HCT116 (cell line): ENCODE measurements around the gene RFTN1. TPM values are rescaled to one million over a fixed set of nuclear protein-coding genes. Genes with fewer than 3 reads are reported as not detected.

ENCODE experiments used
- ATAC-seq: fragments of 200-7000 bp; cut with Tn5 transposase; 2 replicates; pipeline ENCODE4 v1.9.1; 2020; ENCODE audit warnings: mild to moderate bottlenecking, moderate library complexity
- BruUV-seq: library from RNA; stranded (reverse); fragments of 400-500 nt; replicated peaks from 2 replicates; lab custom pipeline; 2021; lab: Mats Ljungman, UMichigan
- CTCF ChIA-PET: fragments of 300-600 bp; sonication (Branson Sonifier 250); formaldehyde crosslinking; loops from one replicate; lab custom pipeline; 2021; ENCODE audit warnings: antibody characterized with exemption; lab: Charles Lee
- POLR2A ChIA-PET: fragments of 300-600, 350-600 bp; sonication (Branson Sonifier 250); formaldehyde crosslinking; loops from one replicate; lab custom pipeline; 2021; ENCODE audit warnings: antibody characterized with exemption; lab: Charles Lee
- RAD21 ChIA-PET, 2 experiments: fragments of 300-600 bp; sonication (Branson Sonifier 250); formaldehyde crosslinking; loops; one replicate each; lab custom pipeline; 2023; ENCODE audit warnings: low total read pairs in 2 of 2; ENCODE audit not compliant: uncharacterized antibody in 2 of 2, unreplicated experiment in 2 of 2, low non-redundant PET in 1 of 2; lab: Charles Lee
- DNase-seq: peaks from one replicate; pipeline ENCODE4 v3.0.0-alpha.2; 2010; ENCODE audit warnings: low read depth, low spot score
- H2AFZ ChIP-seq: fragments of 200-600 bp; shearing (Covaris generic), sonication (generic); 2 replicates; pipeline ENCODE4 v1.6.1; 2017; ENCODE audit warnings: low read depth, mixed run types, mixed read lengths, antibody characterized with exemption, low read length; ENCODE audit not compliant: poor library complexity, severe bottlenecking
- H3K27ac ChIP-seq: 2 replicates; pipeline ENCODE4 v1.5.1; 2012; ENCODE audit warnings: low read depth, low read length
- H3K27me3 ChIP-seq: fragments of 200-600 bp; sonication (generic); 2 replicates; pipeline ENCODE4 v1.6.1; 2016; ENCODE audit warnings: mixed run types, low read length, mixed read lengths; ENCODE audit not compliant: insufficient read depth
- H3K36me3 ChIP-seq, 2 experiments: fragments of 200-500 bp in 1 of 2; fragments of 200-600 bp in 1 of 2; sonication (Bioruptor generic) in 1 of 2; sonication (generic) in 1 of 2; 2 replicates each; pipeline versions ENCODE4 v1.5.1 to v1.6.1; 2014 to 2016; ENCODE audit warnings: low read length in 2 of 2, inconsistent platforms in 1 of 2, mixed read lengths in 1 of 2, mixed run types in 1 of 2; ENCODE audit not compliant: insufficient read depth in 2 of 2, control insufficient read depth in 1 of 2
- H3K4me1 ChIP-seq, 2 experiments: fragments of 200-600 bp in 1 of 2; sonication (generic) in 1 of 2; 2 replicates each; pipeline versions ENCODE4 v1.5.1 to v1.6.1; 2012 to 2017; ENCODE audit warnings: low read length in 2 of 2, inconsistent platforms in 1 of 2, mild to moderate bottlenecking in 1 of 2, mixed read lengths in 1 of 2, mixed run types in 1 of 2, moderate library complexity in 1 of 2; ENCODE audit not compliant: insufficient read depth in 2 of 2, control insufficient read depth in 1 of 2
- H3K4me2 ChIP-seq: fragments of 200-600 bp; sonication (generic); 2 replicates; pipeline ENCODE4 v1.6.1; 2017; ENCODE audit warnings: mixed run types, low read length, mixed read lengths
- H3K4me3 ChIP-seq, 2 experiments: fragments of 200-600 bp in 1 of 2; sonication (generic) in 1 of 2; replicated peaks in 1 of 2; 2 replicates each; pipeline ENCODE4 v1.5.1; 2011 to 2016; ENCODE audit warnings: low read length in 2 of 2, control low read depth in 1 of 2, low read depth in 1 of 2, mild to moderate bottlenecking in 1 of 2, mixed read lengths in 1 of 2, mixed run types in 1 of 2
- H3K79me2 ChIP-seq: fragments of 200-600 bp; sonication (generic); 2 replicates; pipeline ENCODE4 v1.6.1; 2017; ENCODE audit warnings: mild to moderate bottlenecking, mixed run types, low read length, moderate library complexity, mixed read lengths; ENCODE audit not compliant: insufficient read depth
- H3K9ac ChIP-seq: fragments of 200-600 bp; sonication (generic); 2 replicates; pipeline ENCODE4 v1.6.1; 2016; ENCODE audit warnings: low read length, mixed read lengths
- H3K9me2 ChIP-seq: fragments of 200-600 bp; sonication (generic), shearing (Covaris generic); 2 replicates; pipeline ENCODE4 v1.6.1; 2017; ENCODE audit warnings: mixed run types, mild to moderate bottlenecking, moderate library complexity; ENCODE audit not compliant: insufficient read depth
- H3K9me3 ChIP-seq, 2 experiments: fragments of 200-500 bp in 1 of 2; fragments of 200-600 bp in 1 of 2; sonication (Bioruptor generic) in 1 of 2; sonication (generic) in 1 of 2; 2 replicates each; pipeline ENCODE4 v1.6.1; 2014 to 2017; ENCODE audit warnings: low read length in 2 of 2, mixed read lengths in 2 of 2, inconsistent platforms in 1 of 2, low read depth in 1 of 2, mild to moderate bottlenecking in 1 of 2, mixed run types in 1 of 2, moderate library complexity in 1 of 2; ENCODE audit not compliant: control insufficient read depth in 1 of 2, insufficient read depth in 1 of 2
- H4K20me1 ChIP-seq: fragments of 200-600 bp; sonication (generic), shearing (Covaris generic); 2 replicates; pipeline ENCODE4 v1.6.1; 2017; ENCODE audit warnings: mixed run types, mild to moderate bottlenecking, moderate library complexity; ENCODE audit not compliant: insufficient read depth
- ATF3 ChIP-seq: IDR thresholded peaks from 2 replicates; pipeline ENCODE4 v1.6.1; 2012
- CEBPB ChIP-seq: IDR thresholded peaks from 2 replicates; pipeline ENCODE4 v1.6.1; 2012; ENCODE audit warnings: low read depth
- ELF1 ChIP-seq: IDR thresholded peaks from 2 replicates; pipeline ENCODE4 v1.6.1; 2012; ENCODE audit warnings: low read depth, borderline replicate concordance
- EZH2 ChIP-seq: fragments of 200-600 bp; sonication (generic); IDR thresholded peaks from 2 replicates; pipeline ENCODE4 v1.6.1; 2017; ENCODE audit warnings: antibody characterized with exemption, mixed run types
- EZH2phosphoT487 ChIP-seq: fragments of 200-600 bp; IDR thresholded peaks from 2 replicates; pipeline ENCODE4 v1.6.1; 2018; ENCODE audit warnings: antibody characterized with exemption, borderline replicate concordance
- POLR2AphosphoS5 ChIP-seq: IDR thresholded peaks from 2 replicates; pipeline ENCODE4 v1.6.1; 2011; ENCODE audit warnings: mild to moderate bottlenecking, low read depth, low read length, moderate library complexity
- RAD21 ChIP-seq: IDR thresholded peaks from 2 replicates; pipeline ENCODE4 v1.6.1; 2012; ENCODE audit warnings: low read depth, mild to moderate bottlenecking
- REST ChIP-seq: IDR thresholded peaks from 2 replicates; pipeline ENCODE4 v1.6.1; 2012; ENCODE audit warnings: low read depth
- SP1 ChIP-seq: IDR thresholded peaks from 2 replicates; pipeline ENCODE4 v1.6.1; 2012; ENCODE audit warnings: low read depth
- YY1 ChIP-seq: IDR thresholded peaks from 2 replicates; pipeline ENCODE4 v1.6.1; 2011; ENCODE audit warnings: low read length, low read depth, moderate library complexity, mild to moderate bottlenecking; ENCODE audit not compliant: insufficient replicate concordance; ENCODE audit errors: extremely low read depth
- ZFX ChIP-seq: fragments of 450-650 bp; IDR thresholded peaks from 2 replicates; pipeline ENCODE4 v1.6.1; 2017
- ZNF274 ChIP-seq: fragments of 200-500 bp; sonication (Bioruptor generic); IDR thresholded peaks from 2 replicates; pipeline ENCODE4 v1.6.1; 2014; ENCODE audit warnings: mild to moderate bottlenecking, low read depth, low read length, inconsistent platforms
- intact Hi-C: fragments of 100-400 bp; cut with micrococcal nuclease; formaldehyde crosslinking; loops from 2 replicates; pipeline ENCODE4 v1.10.0; 2022
- total RNA-seq: library from RNA; stranded (reverse); gene quantifications from one replicate; pipeline ENCODE4 v1.2.1, GENCODE V29; 2021; ENCODE audit not compliant: unreplicated experiment
- TF ChIP-seq, protein P1 (sequence below): IDR thresholded peaks from 2 replicates; pipeline ENCODE4 v1.6.1; 2011; ENCODE audit warnings: mild to moderate bottlenecking, low read length, moderate library complexity; ENCODE audit not compliant: insufficient replicate concordance; ENCODE audit errors: extremely low read depth

The RFTN1 gene
- total RNA-seq, 1 experiment from 2014 or later = 3.9 TPM

GRCh38 chr3:16411441-16411840, 102.1 kb downstream of the RFTN1 start:
- POLR2A ChIA-PET = no interaction called here
- H2AFZ ChIP-seq = no peak overlapping the region
- no peak overlapping the region for H3K4me3 ChIP-seq
- H4K20me1 ChIP-seq = no peaks in the 10 kb centered on the region
- H3K9me3 ChIP-seq = no peaks in the 10 kb centered on the region
- intact Hi-C loops = no loop called here
- H3K27me3 ChIP-seq = no peaks in the 10 kb centered on the region
- TF ChIP-seq CEBPB (no peak), ELF1 (no peak), EZH2 (no peak), POLR2AphosphoS5 (no peak), REST (no peak), RAD21 (no peak), ATF3 (no peak), SP1 (no peak), ZNF274 (no peak), YY1 (no peak), EZH2phosphoT487 (no peak), ZFX (no peak)
- TF ChIP-seq, protein P1, sequence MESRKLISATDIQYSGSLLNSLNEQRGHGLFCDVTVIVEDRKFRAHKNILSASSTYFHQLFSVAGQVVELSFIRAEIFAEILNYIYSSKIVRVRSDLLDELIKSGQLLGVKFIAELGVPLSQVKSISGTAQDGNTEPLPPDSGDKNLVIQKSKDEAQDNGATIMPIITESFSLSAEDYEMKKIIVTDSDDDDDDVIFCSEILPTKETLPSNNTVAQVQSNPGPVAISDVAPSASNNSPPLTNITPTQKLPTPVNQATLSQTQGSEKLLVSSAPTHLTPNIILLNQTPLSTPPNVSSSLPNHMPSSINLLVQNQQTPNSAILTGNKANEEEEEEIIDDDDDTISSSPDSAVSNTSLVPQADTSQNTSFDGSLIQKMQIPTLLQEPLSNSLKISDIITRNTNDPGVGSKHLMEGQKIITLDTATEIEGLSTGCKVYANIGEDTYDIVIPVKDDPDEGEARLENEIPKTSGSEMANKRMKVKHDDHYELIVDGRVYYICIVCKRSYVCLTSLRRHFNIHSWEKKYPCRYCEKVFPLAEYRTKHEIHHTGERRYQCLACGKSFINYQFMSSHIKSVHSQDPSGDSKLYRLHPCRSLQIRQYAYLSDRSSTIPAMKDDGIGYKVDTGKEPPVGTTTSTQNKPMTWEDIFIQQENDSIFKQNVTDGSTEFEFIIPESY = no peak
- RAD21 ChIA-PET = no interaction called here
- CTCF ChIA-PET = no interaction called here
- H3K4me2 ChIP-seq = no peak overlapping the region
- no peak for ATAC-seq
- DNase-seq = no peak
- H3K79me2 ChIP-seq = no peaks in the 10 kb centered on the region
- H3K9ac ChIP-seq = no peak overlapping the region
- H3K4me1 ChIP-seq = no peaks in the 10 kb centered on the region
- H3K36me3 ChIP-seq = no peaks in the 10 kb centered on the region
- no peak overlapping the region for H3K27ac ChIP-seq
- BruUV-seq = no TSS peak
- H3K9me2 ChIP-seq = no peaks in the 10 kb centered on the region
